ENCODE measurements around the gene ANO1. TPM values are rescaled to one million over a fixed set of nuclear protein-coding genes. Genes with fewer than 3 reads are reported as not detected.

Gene ANO1
- total RNA-seq, 4 donors from 2014 or later = 5.1 to 17.5 (median 14.5) TPM

DNA sequence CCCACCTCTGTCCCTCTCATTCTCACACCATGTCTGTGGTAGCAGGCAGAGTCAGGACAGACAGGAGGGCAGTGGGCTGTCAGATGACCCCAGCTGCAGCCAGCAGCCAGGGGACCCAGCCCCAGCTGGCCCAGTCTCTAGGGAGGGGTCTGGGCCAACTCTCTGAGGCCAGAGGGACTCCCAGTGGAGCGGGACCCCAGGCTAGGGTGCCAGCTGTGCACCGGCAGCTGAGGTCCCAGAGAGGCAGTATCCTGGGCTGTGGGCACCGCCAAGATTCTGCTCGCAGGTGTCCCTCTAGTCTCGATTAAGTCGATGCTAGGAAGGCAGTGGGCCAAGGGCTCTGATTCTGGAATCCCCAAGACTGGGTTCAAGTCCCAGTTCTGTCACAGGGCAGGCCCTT is 108.3 kb downstream of the ANO1 start:
- Histone ChIP-seq H3K4me1 (peaks cover 7 to 21% (median 10%) of the 10 kb centered on the region in 3 donors), H3K9me3 (no peaks in the 10 kb centered on the region), H3K27me3 (peaks cover 0 to 5% (median 0%) of the 10 kb centered on the region in 4 donors), H3K36me3 (no peaks in the 10 kb centered on the region), H3K4me3 (no peak overlapping the region), H3K27ac (no peak overlapping the region)
- intact Hi-C loops (cut with DNase I) = no loop called here
- TF ChIP-seq, protein P1, sequence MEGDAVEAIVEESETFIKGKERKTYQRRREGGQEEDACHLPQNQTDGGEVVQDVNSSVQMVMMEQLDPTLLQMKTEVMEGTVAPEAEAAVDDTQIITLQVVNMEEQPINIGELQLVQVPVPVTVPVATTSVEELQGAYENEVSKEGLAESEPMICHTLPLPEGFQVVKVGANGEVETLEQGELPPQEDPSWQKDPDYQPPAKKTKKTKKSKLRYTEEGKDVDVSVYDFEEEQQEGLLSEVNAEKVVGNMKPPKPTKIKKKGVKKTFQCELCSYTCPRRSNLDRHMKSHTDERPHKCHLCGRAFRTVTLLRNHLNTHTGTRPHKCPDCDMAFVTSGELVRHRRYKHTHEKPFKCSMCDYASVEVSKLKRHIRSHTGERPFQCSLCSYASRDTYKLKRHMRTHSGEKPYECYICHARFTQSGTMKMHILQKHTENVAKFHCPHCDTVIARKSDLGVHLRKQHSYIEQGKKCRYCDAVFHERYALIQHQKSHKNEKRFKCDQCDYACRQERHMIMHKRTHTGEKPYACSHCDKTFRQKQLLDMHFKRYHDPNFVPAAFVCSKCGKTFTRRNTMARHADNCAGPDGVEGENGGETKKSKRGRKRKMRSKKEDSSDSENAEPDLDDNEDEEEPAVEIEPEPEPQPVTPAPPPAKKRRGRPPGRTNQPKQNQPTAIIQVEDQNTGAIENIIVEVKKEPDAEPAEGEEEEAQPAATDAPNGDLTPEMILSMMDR (IDR thresholded peaks at IDR 0.05) = no peak
- no peak for TF ChIP-seq POLR2A (IDR thresholded peaks at IDR 0.05)
- no peak for DNase-seq
- WGBS, 2 donors = 96 to 100% methylated on average over 1 to 4 of the region's 6 CpGs

GRCh38 chr11:70186936-70187335 is 108.8 kb downstream of the ANO1 start:
- Histone ChIP-seq H3K27ac (no peak overlapping the region), H3K9me3 (no peaks in the 10 kb centered on the region), H3K4me3 (no peak overlapping the region), H3K36me3 (no peaks in the 10 kb centered on the region), H3K27me3 (peaks cover 0 to 11% (median 0%) of the 10 kb centered on the region in 4 donors), H3K4me1 (peaks cover 7 to 25% (median 10%) of the 10 kb centered on the region in 3 donors)
- TF ChIP-seq POLR2A (IDR thresholded peaks at IDR 0.05) = no peak
- TF ChIP-seq, protein P1 (IDR thresholded peaks at IDR 0.05) = no peak
- WGBS, 2 donors = 89 to 100% methylated on average over 1 to 7 of the region's 10 CpGs
- intact Hi-C loops (cut with DNase I) = no loop called here
- DNase-seq = no peak

GRCh38 chr11:70187771-70188170 is 109.7 kb downstream of the ANO1 start:
- no peak for TF ChIP-seq POLR2A (IDR thresholded peaks at IDR 0.05)
- TF ChIP-seq, protein P1 (IDR thresholded peaks at IDR 0.05) = no peak

DNA sequence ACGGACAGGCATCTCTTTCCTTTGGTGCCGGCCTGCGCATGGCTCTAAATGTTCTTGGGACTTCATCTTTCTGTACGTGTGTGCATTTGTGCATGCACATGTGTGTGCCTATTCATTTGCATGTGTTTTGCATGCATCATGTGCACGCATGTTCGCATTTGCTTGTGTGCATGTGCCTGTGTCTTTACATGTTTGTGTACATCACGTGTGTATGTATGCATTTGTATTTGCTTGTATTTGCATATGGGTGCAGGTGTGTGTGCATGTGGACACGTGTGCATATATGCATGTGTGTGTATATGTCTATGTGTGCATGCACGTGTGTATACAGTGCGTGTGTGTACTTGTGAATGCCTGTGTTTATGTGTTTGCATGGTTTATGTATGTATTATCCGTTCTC is 111.5 kb downstream of the ANO1 start:
- intact Hi-C loops (cut with DNase I) = loop anchor here (5.0 kb wide), 2 partner anchors 272 to 502 kb away; no protein-coding TSS in a partner anchor
- Histone ChIP-seq H3K9me3 (no peaks in the 10 kb centered on the region), H3K27ac (no peak overlapping the region), H3K27me3 (peaks cover 0 to 22% (median 0%) of the 10 kb centered on the region in 4 donors), H3K4me1 (peaks cover 0 to 8% (median 0%) of the 10 kb centered on the region in 3 donors), H3K4me3 (no peak overlapping the region), H3K36me3 (no peaks in the 10 kb centered on the region)
- 85 to 91% methylated on average over 11 of the region's 11 CpGs for WGBS, 2 donors
- no peak for TF ChIP-seq POLR2A (IDR thresholded peaks at IDR 0.05)
- TF ChIP-seq, protein P1 (IDR thresholded peaks at IDR 0.05) = no peak
- DNase-seq = no peak

More at GRCh38 chr11:70187771-70188170, 109.7 kb downstream of the ANO1 start:
- peaks cover 7 to 25% (median 10%) of the 10 kb centered on the region in 3 donors for H3K4me1 ChIP-seq
- intact Hi-C loops (cut with DNase I) = no loop called here
- no peak overlapping the region for H3K27ac ChIP-seq
- no peaks in the 10 kb centered on the region for H3K36me3 ChIP-seq
- no peak for DNase-seq
- 85 to 87% methylated on average over 11 to 12 of the region's 15 CpGs for WGBS, 2 donors
- H3K4me3 ChIP-seq = no peak overlapping the region
- no peaks in the 10 kb centered on the region for H3K9me3 ChIP-seq
- peaks cover 0 to 15% (median 0%) of the 10 kb centered on the region in 4 donors for H3K27me3 ChIP-seq

- intact Hi-C loops (cut with DNase I) = loop anchor here (5.0 kb wide), 2 partner anchors 274 to 504 kb away; no protein-coding TSS in a partner anchor
- 15 to 16% methylated on average over 13 to 16 of the region's 22 CpGs for WGBS, 2 donors
- no peak overlapping the region for H3K4me3 ChIP-seq
- DNase-seq = no peak
- TF ChIP-seq, protein P1 (IDR thresholded peaks at IDR 0.05) = peak in 5 of 6 experiments; percentile 77 to 93 (median 87)
- TF ChIP-seq POLR2A (IDR thresholded peaks at IDR 0.05) = no peak
- peaks cover 0 to 35% (median 0%) of the 10 kb centered on the region in 4 donors for H3K27me3 ChIP-seq
- H3K27ac ChIP-seq = no peak overlapping the region
- H3K9me3 ChIP-seq = no peaks in the 10 kb centered on the region
- H3K4me1 ChIP-seq = peaks cover 0 to 12% (median 0%) of the 10 kb centered on the region in 3 donors
- H3K36me3 ChIP-seq = no peaks in the 10 kb centered on the region
These were observed 113.5 kb downstream of the ANO1 start for GRCh38 chr11:70191495-70192140.
